Measurements from ENCODE around the gene RNU7-1. TPM values are rescaled to one million over a fixed set of nuclear protein-coding genes. Genes with fewer than 3 reads are reported as not detected.

RNU7-1 gene
- total and polyA plus RNA-seq, 9 of the 15 experiments (the other 6 are each of a cell fraction or from before 2014, with no cell fraction given), result not detected

DNA sequence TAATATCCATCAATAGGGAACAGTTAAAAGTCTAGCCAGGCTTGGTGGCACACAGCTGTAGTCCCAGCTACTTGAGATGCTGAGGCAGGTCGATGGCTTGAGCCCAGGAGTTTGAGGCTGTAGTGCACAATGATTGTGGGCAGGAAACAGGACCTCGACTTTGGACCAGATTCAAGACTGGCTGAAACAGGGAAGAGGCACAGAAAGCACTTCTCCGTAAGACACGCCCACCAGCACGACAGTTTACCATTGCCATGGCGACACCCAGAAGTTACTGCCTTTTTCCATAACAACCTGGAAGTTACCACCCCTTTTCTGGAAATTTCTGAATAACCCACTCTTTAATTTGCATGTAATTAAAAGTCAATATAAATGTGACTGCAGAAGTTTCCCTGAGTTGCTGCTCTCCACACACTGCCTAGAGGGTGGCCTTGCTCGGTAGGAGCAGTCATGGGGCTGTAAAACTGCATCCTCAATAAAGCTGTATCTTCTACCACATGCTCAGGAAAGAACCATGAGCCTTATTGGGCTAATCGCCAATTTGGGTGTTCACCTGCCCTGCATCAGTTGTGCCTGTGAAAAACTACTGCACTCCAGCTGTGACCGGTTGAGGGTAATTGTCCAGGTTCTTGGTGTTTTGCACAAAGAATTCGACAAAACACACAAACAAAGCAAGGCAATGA is 43.6 kb upstream of the RNU7-1 start:
- peak overlapping the region; percentile 70 for H2AFZ ChIP-seq (ENCODE audit: low read depth, low read length)
- H3K27ac ChIP-seq (ENCODE audit: extremely low read depth, low read depth, low read length), result no peak overlapping the region
- ATAC-seq, result peak; percentile 59
- in situ Hi-C loops (cut with MboI), result no loop called here
- peak overlapping the region; percentile 55 for H3K4me2 ChIP-seq (ENCODE audit: insufficient read depth, low read length)
- no peaks in the 10 kb centered on the region for H4K20me1 ChIP-seq (replicated peaks; ENCODE audit: control insufficient read depth, insufficient read depth, low read length)
- no peaks in the 10 kb centered on the region for H3K79me2 ChIP-seq (ENCODE audit: control insufficient read depth, insufficient read depth, low read length)
- 26% methylated on average over 10 of the region's 10 CpGs for whole genome bisulfite sequencing (ENCODE audit: insufficient coverage, low coverage, missing lambda C conversion rate)
- no peaks in the 10 kb centered on the region for H3K36me3 ChIP-seq (ENCODE audit: control insufficient read depth, insufficient read depth, low read length)
- intact Hi-C loops (cut with micrococcal nuclease), result no loop called here
- no peak overlapping the region for H3K9ac ChIP-seq (ENCODE audit: insufficient read depth in 1 of 2, low read depth in 2 of 2, low read length in 2 of 2)
- H3K9me3 ChIP-seq (replicated peaks; ENCODE audit: control insufficient read depth, insufficient read depth, low read depth, low read length), result no peaks in the 10 kb centered on the region; the same call in 1 of the 2 replicates
- H3K9me1 ChIP-seq (ENCODE audit: control insufficient read depth, insufficient read depth, low read length), result no peaks in the 10 kb centered on the region
- FAIRE-seq, result peak; percentile 83
- ChIA-PET POLR2A (interaction anchor here (0.6 kb wide), 2 partner anchors 9 to 34 kb away, joined by 3 read pairs; no protein-coding TSS in a partner anchor), CTCF (ENCODE audit: low intra/inter-chr PET ratio) (no interaction called here)
- DNase-seq (ENCODE audit: extremely low read depth in 1 of 4, low spot score in 3 of 4), result peak in 1 of 4 experiments; percentile 75
- H3K4me1 ChIP-seq (replicated peaks in 1 of 2; ENCODE audit: control insufficient read depth in 2 of 2, insufficient read depth in 2 of 2, low read length in 2 of 2), result peaks cover 5 to 23% of the 10 kb centered on the region in 2 experiments
- no peak overlapping the region for H3K4me3 ChIP-seq
- no TSS peak for BruUV-seq (replicated peaks)
- no peaks in the 10 kb centered on the region for H3K27me3 ChIP-seq (ENCODE audit: control insufficient read depth in 2 of 2, insufficient read depth in 2 of 2, low read length in 2 of 2)
- peak in 1 of 2 experiments; percentile 55; a peak in 1 of 4 replicates for TF ChIP-seq CSDE1 (IDR thresholded peaks at IDR 0.05)
- no peak for TF ChIP-seq PHB2 (IDR thresholded peaks at IDR 0.05; ENCODE audit: low read depth)
- no peak for TF ChIP-seq KLF1 (tag; IDR thresholded peaks at IDR 0.05)
- peak; percentile 81; the same call in 1 of the 2 replicates for TF ChIP-seq E4F1 (CRISPR knock-in tag; IDR thresholded peaks at IDR 0.05; ENCODE audit: borderline replicate concordance)
- no peak for TF ChIP-seq ILK (tag; IDR thresholded peaks at IDR 0.05; ENCODE audit: borderline replicate concordance, low read depth)
- TF ChIP-seq LCOR (CRISPR knock-in tag; IDR thresholded peaks at IDR 0.05), result no peak
- TF ChIP-seq, protein P1, sequence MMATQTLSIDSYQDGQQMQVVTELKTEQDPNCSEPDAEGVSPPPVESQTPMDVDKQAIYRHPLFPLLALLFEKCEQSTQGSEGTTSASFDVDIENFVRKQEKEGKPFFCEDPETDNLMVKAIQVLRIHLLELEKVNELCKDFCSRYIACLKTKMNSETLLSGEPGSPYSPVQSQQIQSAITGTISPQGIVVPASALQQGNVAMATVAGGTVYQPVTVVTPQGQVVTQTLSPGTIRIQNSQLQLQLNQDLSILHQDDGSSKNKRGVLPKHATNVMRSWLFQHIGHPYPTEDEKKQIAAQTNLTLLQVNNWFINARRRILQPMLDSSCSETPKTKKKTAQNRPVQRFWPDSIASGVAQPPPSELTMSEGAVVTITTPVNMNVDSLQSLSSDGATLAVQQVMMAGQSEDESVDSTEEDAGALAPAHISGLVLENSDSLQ (IDR thresholded peaks at IDR 0.05), result peak; percentile 49
- no peak for TF ChIP-seq SMAD1 (IDR thresholded peaks at IDR 0.05; ENCODE audit: low read depth, low read length, partially characterized antibody)
- TF ChIP-seq BMI1 (IDR thresholded peaks at IDR 0.05; ENCODE audit: low read length), result peak; percentile 82
- TF ChIP-seq KLF10 (CRISPR knock-in tag; IDR thresholded peaks at IDR 0.05), result no peak
- TF ChIP-seq FOXJ2 (tag; IDR thresholded peaks at IDR 0.05), result peak; percentile 92
- peak; percentile 94 for TF ChIP-seq RFX1 (IDR thresholded peaks at IDR 0.05)
- TF ChIP-seq SMAD2 (IDR thresholded peaks at IDR 0.05; ENCODE audit: low read depth, low read length), result no peak

All from K562 (cell line).